Neutrophil (primary cell): ENCODE measurements around the gene CDPF1.

Experiments used
- H3K27ac ChIP-seq: fragments of 200-600 bp; sonication (generic); 2 replicates; pipeline ENCODE4 v1.5.1; 2016; ENCODE audit warnings: mild to moderate bottlenecking, moderate library complexity
- H3K27me3 ChIP-seq: fragments of 200-600 bp; sonication (generic); 2 replicates; pipeline ENCODE4 v1.6.0; 2016; ENCODE audit warnings: mild to moderate bottlenecking
- H3K36me3 ChIP-seq: fragments of 200-600 bp; sonication (generic); 2 replicates; pipeline ENCODE4 v1.5.1; 2017
- H3K4me1 ChIP-seq, 2 experiments: fragments of 200-600 bp in 1 of 2; sonication (generic) in 1 of 2; 1 replicate in 1 of 2; 2 replicates in 1 of 2; pipeline versions ENCODE4 v1.5.1 to v1.6.1; 2013 to 2016; ENCODE audit warnings: low read depth in 1 of 2, low read length in 1 of 2, mild to moderate bottlenecking in 1 of 2, moderate library complexity in 1 of 2; ENCODE audit not compliant: control insufficient read depth in 1 of 2, insufficient read depth in 1 of 2
- H3K4me3 ChIP-seq, 2 experiments: fragments of 200-600 bp in 1 of 2; sonication (generic) in 1 of 2; 1 replicate in 1 of 2; 2 replicates in 1 of 2; pipeline ENCODE4 v1.5.1; 2013 to 2016; ENCODE audit warnings: low read depth in 1 of 2, low read length in 1 of 2, mild to moderate bottlenecking in 1 of 2, moderate library complexity in 1 of 2
- H3K9me3 ChIP-seq: fragments of 200-600 bp; sonication (generic); 2 replicates; pipeline ENCODE4 v1.5.1; 2016
- CTCF ChIP-seq: fragments of 200-600 bp; sonication (generic); IDR thresholded peaks from 2 replicates; pipeline ENCODE4 v1.5.1; 2016; ENCODE audit warnings: antibody characterized with exemption

CDPF1 gene

GRCh38 chr22:46238541-46238940, 11.6 kb downstream of the CDPF1 start:
- no peak for TF ChIP-seq CTCF
- H3K36me3 ChIP-seq, result peaks cover 7% of the 10 kb centered on the region
- no peak overlapping the region for H3K4me3 ChIP-seq
- H3K27ac ChIP-seq, result no peak overlapping the region
- H3K9me3 ChIP-seq, result no peaks in the 10 kb centered on the region
- no peaks in the 10 kb centered on the region for H3K27me3 ChIP-seq
- peaks cover 16% of the 10 kb centered on the region in 2 experiments for H3K4me1 ChIP-seq

- no peak for TF ChIP-seq CTCF
- H3K4me1 ChIP-seq, result peaks cover 16% of the 10 kb centered on the region in 2 experiments
- H3K4me3 ChIP-seq, result no peak overlapping the region
- no peaks in the 10 kb centered on the region for H3K9me3 ChIP-seq
- H3K27ac ChIP-seq, result no peak overlapping the region
- peaks cover 7% of the 10 kb centered on the region for H3K36me3 ChIP-seq
- no peaks in the 10 kb centered on the region for H3K27me3 ChIP-seq
These were observed 12.5 kb downstream of the CDPF1 start for GRCh38 chr22:46237453-46238124.

GRCh38 chr22:46234969-46235368, 15.1 kb downstream of the CDPF1 start:
- Histone ChIP-seq H3K4me1 (peaks cover 4 to 7% of the 10 kb centered on the region in 2 experiments), H3K36me3 (peaks cover 7% of the 10 kb centered on the region), H3K27me3 (no peaks in the 10 kb centered on the region), H3K9me3 (no peaks in the 10 kb centered on the region), H3K27ac (no peak overlapping the region), H3K4me3 (no peak overlapping the region)
- no peak for TF ChIP-seq CTCF

- Histone ChIP-seq H3K4me1 (no peaks in the 10 kb centered on the region), H3K36me3 (peaks cover 7% of the 10 kb centered on the region), H3K4me3 (no peak overlapping the region), H3K27me3 (no peaks in the 10 kb centered on the region), H3K27ac (no peak overlapping the region), H3K9me3 (no peaks in the 10 kb centered on the region)
- no peak for TF ChIP-seq CTCF
These were observed 16.9 kb downstream of the CDPF1 start for GRCh38 chr22:46233231-46233630.

- Histone ChIP-seq H3K9me3 (no peaks in the 10 kb centered on the region), H3K27ac (no peak overlapping the region), H3K36me3 (peaks cover 2% of the 10 kb centered on the region), H3K27me3 (no peaks in the 10 kb centered on the region), H3K4me3 (no peak overlapping the region), H3K4me1 (no peaks in the 10 kb centered on the region)
- no peak for TF ChIP-seq CTCF
These were observed 19.7 kb downstream of the CDPF1 start for GRCh38 chr22:46230262-46230901.
